Measurements from ENCODE around the gene LST1.

DNA sequence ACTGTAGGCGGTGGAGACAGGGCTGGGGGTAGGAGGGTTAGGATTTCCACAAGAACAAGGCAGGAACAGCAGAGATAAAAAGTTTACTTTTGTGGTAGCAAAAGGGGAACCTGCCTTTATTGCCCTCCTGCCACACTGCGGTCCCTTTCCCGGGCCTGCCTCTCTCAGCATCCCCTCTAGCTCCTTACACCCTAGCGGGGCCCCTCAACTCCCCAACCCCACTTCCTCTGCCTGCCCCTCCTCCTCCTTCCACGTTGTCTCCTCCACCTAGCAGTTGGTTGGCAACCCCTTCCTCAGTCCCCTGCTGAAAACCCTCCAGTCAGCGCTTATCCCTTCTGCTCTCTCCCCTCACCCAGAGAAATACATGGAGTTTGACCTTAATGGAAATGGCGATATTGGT is 29.7 kb downstream of the LST1 start:
- TF ChIP-seq, protein P1, sequence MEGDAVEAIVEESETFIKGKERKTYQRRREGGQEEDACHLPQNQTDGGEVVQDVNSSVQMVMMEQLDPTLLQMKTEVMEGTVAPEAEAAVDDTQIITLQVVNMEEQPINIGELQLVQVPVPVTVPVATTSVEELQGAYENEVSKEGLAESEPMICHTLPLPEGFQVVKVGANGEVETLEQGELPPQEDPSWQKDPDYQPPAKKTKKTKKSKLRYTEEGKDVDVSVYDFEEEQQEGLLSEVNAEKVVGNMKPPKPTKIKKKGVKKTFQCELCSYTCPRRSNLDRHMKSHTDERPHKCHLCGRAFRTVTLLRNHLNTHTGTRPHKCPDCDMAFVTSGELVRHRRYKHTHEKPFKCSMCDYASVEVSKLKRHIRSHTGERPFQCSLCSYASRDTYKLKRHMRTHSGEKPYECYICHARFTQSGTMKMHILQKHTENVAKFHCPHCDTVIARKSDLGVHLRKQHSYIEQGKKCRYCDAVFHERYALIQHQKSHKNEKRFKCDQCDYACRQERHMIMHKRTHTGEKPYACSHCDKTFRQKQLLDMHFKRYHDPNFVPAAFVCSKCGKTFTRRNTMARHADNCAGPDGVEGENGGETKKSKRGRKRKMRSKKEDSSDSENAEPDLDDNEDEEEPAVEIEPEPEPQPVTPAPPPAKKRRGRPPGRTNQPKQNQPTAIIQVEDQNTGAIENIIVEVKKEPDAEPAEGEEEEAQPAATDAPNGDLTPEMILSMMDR (IDR thresholded peaks at IDR 0.05): no peak
- no peak for TF ChIP-seq POLR2A (IDR thresholded peaks at IDR 0.05)
